HepG2 (cell line): Measurements from ENCODE around the gene HDAC10. TPM values are rescaled to one million over a fixed set of nuclear protein-coding genes. Genes with fewer than 3 reads are reported as not detected.

Experiments used
- ATF7 ChIP-seq, 2 experiments: fragments of 450-650 bp in 1 of 2; sonication (generic) in 1 of 2; formaldehyde crosslinking in 1 of 2; IDR thresholded peaks; 2 replicates each; pipeline versions ENCODE4 v1.4.0 to v1.6.1; 2016 to 2020; ENCODE audit warnings: antibody characterized with exemption in 1 of 2, mild to moderate bottlenecking in 1 of 2, missing genetic modification reagents in 1 of 2
- BRD4 ChIP-seq: sonication (generic); formaldehyde crosslinking; IDR thresholded peaks from 2 replicates; pipeline ENCODE4 v1.4.0; 2020; ENCODE audit warnings: missing genetic modification reagents
- CBX2 ChIP-seq, 2 experiments: fragments of 200-600 bp in 1 of 2; sonication (generic); formaldehyde crosslinking in 1 of 2; IDR thresholded peaks; 2 replicates each; pipeline versions ENCODE4 v1.7.0 to v1.8.1; 2018 to 2022; ENCODE audit warnings: low read depth in 2 of 2, low read length in 1 of 2, mild to moderate bottlenecking in 1 of 2, missing genetic modification reagents in 1 of 2
- FOXP1 ChIP-seq, 2 experiments: fragments of 450-650 bp in 1 of 2; IDR thresholded peaks; 2 replicates each; pipeline ENCODE4 v1.6.1; 2017 to 2018; ENCODE audit warnings: antibody characterized with exemption in 1 of 2
- HDAC2 ChIP-seq: sonication (generic); formaldehyde crosslinking; IDR thresholded peaks from 2 replicates; pipeline ENCODE4 v1.4.0; 2020; ENCODE audit warnings: missing genetic modification reagents
- MIER2 ChIP-seq: IDR thresholded peaks from 2 replicates; pipeline ENCODE4 v1.6.1; 2016; ENCODE audit warnings: missing biosample characterization, missing genetic modification reagents
- SOX13 ChIP-seq, 3 experiments: fragments of 450-650 bp in 1 of 3; sonication (generic) in 1 of 3; formaldehyde crosslinking in 1 of 3; IDR thresholded peaks in 2 of 3; conservative IDR thresholded peaks in 1 of 3; 2 replicates each; pipeline versions ENCODE4 v1.5.0 to v1.6.1; 2016 to 2020; ENCODE audit warnings: antibody characterized with exemption in 1 of 3, mild to moderate bottlenecking in 1 of 3, missing compliant biosample characterization in 1 of 3, missing genetic modification reagents in 1 of 3, moderate library complexity in 1 of 3
- ZBTB25 ChIP-seq: IDR thresholded peaks from 2 replicates; pipeline ENCODE4 v1.6.1; 2018; ENCODE audit warnings: missing genetic modification reagents
- ZBTB38 ChIP-seq: sonication (generic); formaldehyde crosslinking; IDR thresholded peaks from 2 replicates; pipeline ENCODE4 v1.5.1; 2020; ENCODE audit warnings: mild to moderate bottlenecking, missing genetic modification reagents
- ZMAT3 ChIP-seq: sonication (generic); formaldehyde crosslinking; conservative IDR thresholded peaks from 2 replicates; pipeline ENCODE4 v1.7.0; 2021; ENCODE audit warnings: missing genetic modification reagents
- ZMYM4 ChIP-seq: sonication (generic); formaldehyde crosslinking; IDR thresholded peaks from 2 replicates; pipeline ENCODE4 v1.8.1; 2023; ENCODE audit warnings: mild to moderate bottlenecking, missing genetic modification reagents
- ZNF138 ChIP-seq: sonication (generic); formaldehyde crosslinking; IDR thresholded peaks from 2 replicates; pipeline ENCODE4 v1.5.0; 2020; ENCODE audit warnings: mild to moderate bottlenecking, low read depth, missing genetic modification reagents
- ZNF407 ChIP-seq: sonication (generic); formaldehyde crosslinking; IDR thresholded peaks from one replicate; pipeline ENCODE4 v1.5.1; 2020; ENCODE audit warnings: mild to moderate bottlenecking, missing genetic modification reagents; ENCODE audit errors: not compliant biosample characterization
- ZNF557 ChIP-seq: sonication (generic); formaldehyde crosslinking; IDR thresholded peaks from 2 replicates; pipeline ENCODE4 v1.4.0; 2020; ENCODE audit warnings: missing genetic modification reagents
- polyA plus RNA-seq, 8 experiments: library from polyadenylated mRNA; depleted of rRNA in 3 of 8; stranded (reverse) in 7 of 8; unstranded in 1 of 8; fragments of >200 nt; fragmentation: Illumina TruSeq in 4 of 8; extraction: Trizol in 4 of 8; gene quantifications; 2 replicates each; pipeline versions ENCODE4 v1.2.1 to v1.2.3, GENCODE V29; 2011 to 2016; ENCODE audit warnings: low read depth in 4 of 8, missing spikeins in 1 of 8, mixed read lengths in 1 of 8; ENCODE audit not compliant: insufficient read depth in 1 of 8
- total RNA-seq, 5 experiments: library from RNA; depleted of rRNA; stranded (reverse); fragments of >200 nt; fragmentation: Illumina TruSeq; extraction: Trizol; gene quantifications; 2 replicates each; pipeline ENCODE4 v1.2.3, GENCODE V29; 2016; ENCODE audit warnings: low read depth in 1 of 5
- TF ChIP-seq, protein P1 (sequence below): sonication (generic); formaldehyde crosslinking; IDR thresholded peaks from 2 replicates; pipeline ENCODE4 v1.9.0; 2021; ENCODE audit warnings: missing genetic modification reagents, borderline replicate concordance

The HDAC10 gene
- total and polyA plus RNA-seq, 2 of the 13 experiments (the other 11 are each of a cell fraction or from before 2014, with no cell fraction given) = 13.9 to 14.9 TPM

DNA sequence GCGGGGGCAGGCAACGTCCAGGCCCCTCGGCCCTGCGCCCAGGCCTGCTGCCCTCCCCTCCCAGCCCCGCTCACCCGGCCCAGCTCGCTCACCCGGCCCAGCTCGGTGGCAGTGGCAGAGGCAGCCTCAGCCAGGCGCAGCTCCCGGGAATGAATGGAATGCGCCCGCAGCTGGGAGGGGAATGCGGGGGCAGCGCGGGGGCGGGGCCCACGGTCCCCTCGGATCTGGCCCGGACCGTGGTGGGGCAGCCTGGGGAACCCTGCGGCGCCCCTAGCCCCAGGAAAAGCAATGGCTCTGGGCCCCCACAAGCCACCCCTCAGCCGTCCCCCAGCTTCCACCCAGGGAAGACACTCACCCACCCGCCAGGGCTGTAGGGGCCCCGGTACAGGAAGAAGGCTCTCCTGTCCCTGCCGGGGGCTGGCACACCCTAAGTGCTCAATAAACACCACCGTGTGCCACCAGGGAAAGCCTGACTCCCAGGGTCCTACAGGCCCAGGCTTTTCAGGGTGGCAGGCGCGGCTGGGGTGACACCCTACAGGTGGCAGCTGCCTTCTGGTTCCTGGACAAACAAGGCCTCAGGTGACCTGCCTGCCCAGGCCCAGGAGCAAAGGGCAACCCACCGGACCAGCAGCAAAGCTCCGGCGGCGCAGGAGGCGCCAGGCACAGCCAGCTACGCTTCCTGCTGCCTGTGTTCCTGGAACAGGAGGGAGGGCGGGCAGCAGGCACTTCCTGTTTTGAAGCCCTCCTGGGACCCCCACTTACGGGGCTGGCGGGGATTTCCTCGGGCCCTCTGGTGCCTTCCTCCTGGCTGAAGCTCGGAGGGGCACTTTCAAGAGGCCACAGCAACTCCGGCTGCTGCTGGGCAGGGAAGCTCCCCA, 42.6 kb upstream of the HDAC10 start (continued):
- TF ChIP-seq ZMYM4 (CRISPR knock-in tag) (peak; percentile 31; the same call in 1 of the 2 replicates), ATF7 (IDR thresholded peaks at IDR 0.05) (no peak), ATF7 (CRISPR knock-in tag; IDR thresholded peaks at IDR 0.05) (0 out of 2 replicates have a peak, but pooled peaks have one; percentile 13), HDAC2 (peak; percentile 91), CBX2 (IDR thresholded peaks at IDR 0.05; ENCODE audit: low read depth, low read length) (no peak), CBX2 (CRISPR knock-in tag; IDR thresholded peaks at IDR 0.05; ENCODE audit: low read depth) (no peak), ZMAT3 (CRISPR knock-in tag) (peak; percentile 54; the same call in 1 of the 2 replicates), SOX13 (IDR thresholded peaks at IDR 0.05) (no peak), SOX13 (CRISPR knock-in tag; conservative IDR thresholded peaks at IDR 0.05 in 1 of 2, IDR thresholded peaks at IDR 0.05 in 1 of 2) (peak in 1 of 2 experiments; percentile 67; a peak in 2 of 4 replicates), ZBTB38 (CRISPR knock-in tag) (peak; percentile 90), ZNF138 (CRISPR knock-in tag) (no peak), FOXP1 (IDR thresholded peaks at IDR 0.05) (no peak), FOXP1 (CRISPR knock-in tag; IDR thresholded peaks at IDR 0.05) (peak; percentile 60), ZBTB25 (CRISPR knock-in tag) (peak; percentile 80; the same call in 1 of the 2 replicates), MIER2 (CRISPR knock-in tag) (peak; percentile 55; the same call in 1 of the 2 replicates), BRD4 (CRISPR knock-in tag) (peak; percentile 97), ZNF557 (CRISPR knock-in tag) (0 out of 2 replicates have a peak, but pooled peaks have one; percentile 84), ZNF407 (peak; percentile 76)
- TF ChIP-seq, protein P1, sequence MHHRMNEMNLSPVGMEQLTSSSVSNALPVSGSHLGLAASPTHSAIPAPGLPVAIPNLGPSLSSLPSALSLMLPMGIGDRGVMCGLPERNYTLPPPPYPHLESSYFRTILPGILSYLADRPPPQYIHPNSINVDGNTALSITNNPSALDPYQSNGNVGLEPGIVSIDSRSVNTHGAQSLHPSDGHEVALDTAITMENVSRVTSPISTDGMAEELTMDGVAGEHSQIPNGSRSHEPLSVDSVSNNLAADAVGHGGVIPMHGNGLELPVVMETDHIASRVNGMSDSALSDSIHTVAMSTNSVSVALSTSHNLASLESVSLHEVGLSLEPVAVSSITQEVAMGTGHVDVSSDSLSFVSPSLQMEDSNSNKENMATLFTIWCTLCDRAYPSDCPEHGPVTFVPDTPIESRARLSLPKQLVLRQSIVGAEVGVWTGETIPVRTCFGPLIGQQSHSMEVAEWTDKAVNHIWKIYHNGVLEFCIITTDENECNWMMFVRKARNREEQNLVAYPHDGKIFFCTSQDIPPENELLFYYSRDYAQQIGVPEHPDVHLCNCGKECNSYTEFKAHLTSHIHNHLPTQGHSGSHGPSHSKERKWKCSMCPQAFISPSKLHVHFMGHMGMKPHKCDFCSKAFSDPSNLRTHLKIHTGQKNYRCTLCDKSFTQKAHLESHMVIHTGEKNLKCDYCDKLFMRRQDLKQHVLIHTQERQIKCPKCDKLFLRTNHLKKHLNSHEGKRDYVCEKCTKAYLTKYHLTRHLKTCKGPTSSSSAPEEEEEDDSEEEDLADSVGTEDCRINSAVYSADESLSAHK (CRISPR knock-in tag) = no peak
